ENCODE results near the gene VSTM4.

The VSTM4 gene

GRCh38 chr10:49138361-49138891 lies 23.1 kb upstream of the VSTM4 start:
- no peak overlapping the region for H3K4me3 ChIP-seq (ENCODE audit: low read depth, low read length)
- TF ChIP-seq CTCF (IDR thresholded peaks at IDR 0.05; ENCODE audit: control insufficient read depth, extremely low read depth, insufficient read depth) = no peak
- no peak for DNase-seq (ENCODE audit: low read depth)

GRCh38 chr10:49136525-49136924 lies 21.2 kb upstream of the VSTM4 start:
- no peak for TF ChIP-seq CTCF (IDR thresholded peaks at IDR 0.05; ENCODE audit: control insufficient read depth, extremely low read depth, insufficient read depth)
- no peak for DNase-seq (ENCODE audit: low read depth)
- no peak overlapping the region for H3K4me3 ChIP-seq (ENCODE audit: low read depth, low read length)

- no peak for TF ChIP-seq CTCF (IDR thresholded peaks at IDR 0.05; ENCODE audit: control insufficient read depth, extremely low read depth, insufficient read depth)
- no peak for DNase-seq (ENCODE audit: low read depth)
- H3K4me3 ChIP-seq (ENCODE audit: low read depth, low read length) = no peak overlapping the region
These were observed 20.4 kb upstream of the VSTM4 start for GRCh38 chr10:49135575-49136313.

- no peak overlapping the region for H3K4me3 ChIP-seq (ENCODE audit: low read depth, low read length)
- TF ChIP-seq CTCF (IDR thresholded peaks at IDR 0.05; ENCODE audit: control insufficient read depth, extremely low read depth, insufficient read depth) = no peak
- no peak for DNase-seq (ENCODE audit: low read depth)
These were observed 19.0 kb upstream of the VSTM4 start for GRCh38 chr10:49134327-49134726.

GRCh38 chr10:49133706-49134248 lies 18.5 kb upstream of the VSTM4 start, which contains the start of gene FAM170B:
Gene FAM170B, minus strand, starts transcription at chr10:49134021. Its CDS starts 103 bp downstream, at chr10:49133918.
- TF ChIP-seq CTCF (IDR thresholded peaks at IDR 0.05; ENCODE audit: control insufficient read depth, extremely low read depth, insufficient read depth) = no peak
- H3K4me3 ChIP-seq (ENCODE audit: low read depth, low read length) = no peak within 1 kb of the TSS

GRCh38 chr10:49132362-49132737 lies 17.0 kb upstream of the VSTM4 start:
- no peak for DNase-seq (ENCODE audit: low read depth)
- no peak overlapping the region for H3K4me3 ChIP-seq (ENCODE audit: low read depth, low read length)
- TF ChIP-seq CTCF (IDR thresholded peaks at IDR 0.05; ENCODE audit: control insufficient read depth, extremely low read depth, insufficient read depth) = no peak

More at GRCh38 chr10:49133706-49134248, 18.5 kb upstream of the VSTM4 start, which contains the start of gene FAM170B:
- no peak for DNase-seq (ENCODE audit: low read depth)

All from LNCaP clone FGC (cell line).